Measurements from ENCODE around the gene CDKN2AIP.

The CDKN2AIP gene

DNA sequence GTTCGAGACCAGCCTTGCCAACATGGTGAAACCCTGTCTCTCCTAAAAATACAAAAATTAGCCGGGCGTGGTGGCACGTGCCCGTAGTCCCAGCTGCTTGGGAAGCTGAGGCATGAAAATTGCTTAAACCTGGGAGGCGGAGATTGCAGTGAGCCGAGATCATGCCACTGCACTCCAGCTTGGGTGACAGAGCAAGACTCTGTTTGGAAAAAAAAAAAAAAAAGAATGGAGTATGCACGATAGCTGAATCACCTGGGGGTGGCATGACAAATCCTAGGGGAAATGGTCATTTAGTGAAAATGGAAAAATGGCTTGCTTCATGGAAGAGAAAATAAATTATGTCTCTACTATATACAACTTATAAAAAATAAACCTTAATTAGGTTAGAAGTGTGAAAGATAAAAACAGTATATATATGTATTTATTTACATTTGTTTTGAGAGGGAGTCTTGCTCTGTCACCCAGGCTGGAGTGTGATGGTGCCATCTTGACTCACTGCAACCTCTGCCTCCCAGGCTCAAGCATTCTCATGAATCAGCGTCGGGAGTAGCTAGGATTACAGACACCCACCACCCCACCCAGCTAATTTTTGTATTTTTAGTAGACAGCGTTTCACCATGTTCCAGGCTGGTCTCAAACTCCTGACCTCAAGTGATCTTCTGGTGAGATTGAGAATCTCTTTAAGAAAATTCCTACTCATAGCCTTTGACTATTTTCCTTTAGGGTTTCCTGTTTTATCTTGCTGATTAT is 41.1 kb downstream of the CDKN2AIP start:
- TF ChIP-seq, protein P1, sequence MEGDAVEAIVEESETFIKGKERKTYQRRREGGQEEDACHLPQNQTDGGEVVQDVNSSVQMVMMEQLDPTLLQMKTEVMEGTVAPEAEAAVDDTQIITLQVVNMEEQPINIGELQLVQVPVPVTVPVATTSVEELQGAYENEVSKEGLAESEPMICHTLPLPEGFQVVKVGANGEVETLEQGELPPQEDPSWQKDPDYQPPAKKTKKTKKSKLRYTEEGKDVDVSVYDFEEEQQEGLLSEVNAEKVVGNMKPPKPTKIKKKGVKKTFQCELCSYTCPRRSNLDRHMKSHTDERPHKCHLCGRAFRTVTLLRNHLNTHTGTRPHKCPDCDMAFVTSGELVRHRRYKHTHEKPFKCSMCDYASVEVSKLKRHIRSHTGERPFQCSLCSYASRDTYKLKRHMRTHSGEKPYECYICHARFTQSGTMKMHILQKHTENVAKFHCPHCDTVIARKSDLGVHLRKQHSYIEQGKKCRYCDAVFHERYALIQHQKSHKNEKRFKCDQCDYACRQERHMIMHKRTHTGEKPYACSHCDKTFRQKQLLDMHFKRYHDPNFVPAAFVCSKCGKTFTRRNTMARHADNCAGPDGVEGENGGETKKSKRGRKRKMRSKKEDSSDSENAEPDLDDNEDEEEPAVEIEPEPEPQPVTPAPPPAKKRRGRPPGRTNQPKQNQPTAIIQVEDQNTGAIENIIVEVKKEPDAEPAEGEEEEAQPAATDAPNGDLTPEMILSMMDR (conservative IDR thresholded peaks at IDR 0.05) = no peak
- no peak overlapping the region for H3K27ac ChIP-seq

GRCh38 chr4:183492791-183493222 is 48.4 kb downstream of the CDKN2AIP start:
- no peak overlapping the region for H3K27ac ChIP-seq
- TF ChIP-seq, protein P1 (conservative IDR thresholded peaks at IDR 0.05) = no peak

DNA sequence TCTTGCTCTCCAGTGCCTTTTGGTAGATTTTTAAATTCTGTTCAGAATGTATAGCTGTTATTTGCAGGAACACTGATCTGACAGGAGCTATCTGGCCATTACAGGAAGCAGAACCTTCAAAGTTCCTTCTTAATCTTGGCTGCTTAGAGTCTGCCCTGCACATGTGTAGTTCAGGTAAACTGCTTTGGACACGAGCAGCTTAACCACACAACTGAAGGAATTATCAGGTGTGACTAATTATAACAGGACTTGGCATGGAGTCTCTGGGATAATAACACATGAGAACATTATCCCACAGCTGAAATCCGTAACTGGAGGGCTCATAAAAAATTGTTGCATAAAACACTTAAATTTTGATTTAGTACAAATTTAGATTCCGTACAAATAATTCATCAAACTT is 48.8 kb downstream of the CDKN2AIP start:
- TF ChIP-seq, protein P1 (conservative IDR thresholded peaks at IDR 0.05) = no peak
- H3K27ac ChIP-seq = no peak overlapping the region

DNA sequence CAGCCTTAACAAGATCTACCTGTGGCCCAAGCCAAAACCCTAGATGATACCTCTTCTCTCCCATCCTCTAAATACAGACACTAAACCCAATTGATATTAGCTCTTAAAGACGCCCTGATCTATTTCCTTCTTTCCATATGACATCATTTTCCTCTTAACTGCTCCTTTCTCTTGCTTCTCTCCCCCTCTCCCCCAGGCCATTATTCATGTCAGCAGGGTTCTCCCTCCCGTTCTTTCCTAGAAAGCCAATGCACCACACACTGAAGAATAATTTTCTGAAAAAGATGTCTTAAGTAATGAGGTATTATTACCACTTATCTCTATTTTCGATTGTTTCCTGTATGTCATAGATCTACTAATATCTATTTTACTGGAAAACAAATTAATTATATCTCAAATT is 50.7 kb downstream of the CDKN2AIP start:
- no peak overlapping the region for H3K27ac ChIP-seq
- TF ChIP-seq, protein P1 (conservative IDR thresholded peaks at IDR 0.05) = no peak

Measured in VCaP (cell line).